ENCODE results near the gene CD38.

The CD38 gene

GRCh38 chr4:15890246-15890829 lies 112.2 kb downstream of the CD38 start:
- ChIA-PET CTCF (no interaction called here), POLR2A (ENCODE audit: low non-redundant PET) (no interaction called here)
- H3K27ac ChIP-seq = no peak overlapping the region
- TF ChIP-seq, protein P1, sequence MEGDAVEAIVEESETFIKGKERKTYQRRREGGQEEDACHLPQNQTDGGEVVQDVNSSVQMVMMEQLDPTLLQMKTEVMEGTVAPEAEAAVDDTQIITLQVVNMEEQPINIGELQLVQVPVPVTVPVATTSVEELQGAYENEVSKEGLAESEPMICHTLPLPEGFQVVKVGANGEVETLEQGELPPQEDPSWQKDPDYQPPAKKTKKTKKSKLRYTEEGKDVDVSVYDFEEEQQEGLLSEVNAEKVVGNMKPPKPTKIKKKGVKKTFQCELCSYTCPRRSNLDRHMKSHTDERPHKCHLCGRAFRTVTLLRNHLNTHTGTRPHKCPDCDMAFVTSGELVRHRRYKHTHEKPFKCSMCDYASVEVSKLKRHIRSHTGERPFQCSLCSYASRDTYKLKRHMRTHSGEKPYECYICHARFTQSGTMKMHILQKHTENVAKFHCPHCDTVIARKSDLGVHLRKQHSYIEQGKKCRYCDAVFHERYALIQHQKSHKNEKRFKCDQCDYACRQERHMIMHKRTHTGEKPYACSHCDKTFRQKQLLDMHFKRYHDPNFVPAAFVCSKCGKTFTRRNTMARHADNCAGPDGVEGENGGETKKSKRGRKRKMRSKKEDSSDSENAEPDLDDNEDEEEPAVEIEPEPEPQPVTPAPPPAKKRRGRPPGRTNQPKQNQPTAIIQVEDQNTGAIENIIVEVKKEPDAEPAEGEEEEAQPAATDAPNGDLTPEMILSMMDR (conservative IDR thresholded peaks at IDR 0.05; ENCODE audit: low read depth) = no peak
- no peak for DNase-seq (ENCODE audit: low spot score)

GRCh38 chr4:15891312-15891711 lies 113.2 kb downstream of the CD38 start:
- no peak for DNase-seq (ENCODE audit: low spot score)
- H3K27ac ChIP-seq = no peak overlapping the region
- CTCF ChIA-PET = no interaction called here

DNA sequence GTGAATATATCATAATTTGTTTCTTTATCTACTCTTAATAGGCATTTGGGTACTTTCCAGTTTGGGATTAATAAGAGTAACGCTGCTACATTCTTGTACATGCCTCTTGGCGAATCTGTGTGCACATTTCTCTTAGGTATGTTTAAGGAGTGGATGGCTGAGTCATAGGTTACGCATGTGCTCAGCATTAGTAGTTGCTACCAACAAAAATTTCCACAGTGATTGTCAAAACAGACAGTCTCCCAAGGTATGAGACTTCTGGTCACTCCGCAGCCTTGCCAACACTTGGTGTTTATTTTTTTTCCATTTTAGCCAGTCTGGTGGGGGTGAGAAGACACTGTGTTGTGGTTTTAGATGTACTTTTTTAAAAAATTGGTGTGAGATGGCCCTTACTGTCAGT lies 115.8 kb downstream of the CD38 start:
- DNase-seq (ENCODE audit: low spot score) = peak; percentile 85
- POLR2A ChIA-PET (ENCODE audit: low non-redundant PET) = no interaction called here
- CTCF ChIA-PET = no interaction called here
- TF ChIP-seq, protein P1 (conservative IDR thresholded peaks at IDR 0.05; ENCODE audit: low read depth) = no peak
- no peak overlapping the region for H3K27ac ChIP-seq

More at GRCh38 chr4:15891312-15891711, 113.2 kb downstream of the CD38 start:
- TF ChIP-seq, protein P1 (conservative IDR thresholded peaks at IDR 0.05; ENCODE audit: low read depth) = no peak
- POLR2A ChIA-PET (ENCODE audit: low non-redundant PET) = no interaction called here

DNA sequence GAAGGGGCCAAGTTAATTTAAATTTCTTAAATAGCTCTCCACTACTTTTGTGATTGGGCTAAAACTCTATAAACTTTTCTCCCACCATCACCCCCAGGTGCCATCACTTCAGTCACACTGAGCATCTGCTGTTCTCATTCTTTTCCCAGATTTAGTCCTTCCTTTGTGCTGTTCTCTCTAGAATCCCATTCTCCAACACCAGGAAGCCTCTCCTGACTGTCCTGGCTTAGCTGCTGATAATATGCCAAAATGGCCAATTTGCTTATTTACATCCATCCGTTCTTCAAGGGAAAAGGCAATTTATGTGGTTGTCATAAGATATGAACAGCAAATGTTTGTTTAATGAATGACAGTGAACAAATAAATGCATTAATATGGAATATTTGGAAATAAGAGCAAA lies 116.3 kb downstream of the CD38 start:
- no peak overlapping the region for H3K27ac ChIP-seq
- ChIA-PET POLR2A (ENCODE audit: low non-redundant PET) (no interaction called here), CTCF (no interaction called here)
- TF ChIP-seq, protein P1 (conservative IDR thresholded peaks at IDR 0.05; ENCODE audit: low read depth) = no peak
- no peak for DNase-seq (ENCODE audit: low spot score)

DNA sequence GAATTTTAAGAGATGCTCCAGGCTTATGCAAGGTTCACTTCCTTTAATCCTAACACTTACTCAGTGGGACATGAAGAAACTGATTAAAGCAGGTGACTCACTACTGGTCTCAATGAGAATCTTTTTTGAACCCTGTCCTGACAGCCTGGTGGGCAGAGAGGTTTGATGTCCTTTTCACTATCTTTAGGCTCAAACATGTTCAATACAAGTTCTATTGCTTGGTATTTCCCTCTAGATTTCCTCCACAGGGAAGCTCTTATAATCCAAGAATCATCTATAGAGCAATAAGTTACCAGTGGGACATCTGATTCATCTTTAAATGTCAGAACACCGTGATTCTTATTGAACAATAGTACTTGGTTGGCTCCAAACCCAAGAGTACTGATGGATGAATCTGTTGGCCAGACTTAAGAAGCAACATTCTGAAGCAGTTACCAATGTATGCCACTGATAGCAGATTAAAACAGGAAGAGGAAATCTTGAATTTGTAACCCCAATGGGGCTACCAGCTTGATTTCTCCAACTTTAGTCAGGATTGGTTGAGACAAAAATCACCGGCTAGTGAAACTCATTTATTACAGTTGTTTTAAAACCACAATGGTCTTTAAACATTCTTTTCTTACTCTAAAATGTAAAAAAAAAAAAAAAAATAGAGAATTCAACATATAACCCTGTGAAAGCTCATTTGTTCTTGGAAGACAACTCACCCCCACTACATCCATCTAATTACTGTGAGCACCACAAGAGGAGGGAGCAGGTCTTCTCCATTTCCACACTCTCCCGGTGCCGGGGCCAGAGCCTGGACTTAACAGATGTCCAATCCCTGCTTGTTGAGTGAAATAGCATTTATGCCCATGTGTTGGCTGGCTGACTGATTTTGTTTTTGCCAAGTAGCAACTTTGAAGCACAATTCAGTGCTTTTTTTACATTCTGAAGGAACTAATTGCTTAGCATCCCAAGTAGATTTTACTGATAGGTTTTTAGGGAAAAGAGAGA lies 117.1 kb downstream of the CD38 start:
- no peak for DNase-seq (ENCODE audit: low spot score)
- H3K27ac ChIP-seq = peak overlapping the region; percentile 67; the same call in 1 of the 2 replicates
- ChIA-PET CTCF (no interaction called here), POLR2A (ENCODE audit: low non-redundant PET) (no interaction called here)
- TF ChIP-seq, protein P1 (conservative IDR thresholded peaks at IDR 0.05; ENCODE audit: low read depth) = no peak

DNA sequence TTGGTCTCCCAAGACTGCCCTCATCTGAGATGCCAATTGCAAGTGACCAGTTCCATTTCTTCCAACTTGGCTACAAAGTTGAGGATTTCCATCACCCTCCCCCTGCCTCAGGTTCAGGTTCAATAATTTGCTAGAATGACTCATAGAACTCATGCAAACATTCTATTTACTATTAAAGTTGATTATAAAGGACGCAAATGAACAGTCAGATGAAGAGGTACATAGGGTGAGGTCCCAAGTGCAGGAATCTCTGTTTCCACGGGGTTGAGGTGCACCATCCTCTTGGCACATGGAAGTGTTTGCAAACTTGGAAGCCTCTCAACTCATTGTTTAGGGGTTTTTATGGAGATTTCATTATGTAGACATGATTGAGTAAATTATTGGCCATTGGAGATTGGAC lies 119.4 kb downstream of the CD38 start:
- H3K27ac ChIP-seq = no peak overlapping the region
- no peak for DNase-seq (ENCODE audit: low spot score)
- TF ChIP-seq, protein P1 (conservative IDR thresholded peaks at IDR 0.05; ENCODE audit: low read depth) = no peak
- CTCF ChIA-PET = no interaction called here
- POLR2A ChIA-PET (ENCODE audit: low non-redundant PET) = no interaction called here
